ELR (cell line): ENCODE results near the gene INCA1.
A peak's percentile ranks its signal among the peaks of the same experiment; 100 is the strongest.

ENCODE experiments used
- DNase-seq: peaks from one replicate; pipeline ENCODE4 v3.0.0-alpha.2; 2015; ENCODE audit warnings: low read depth

The INCA1 gene

DNA sequence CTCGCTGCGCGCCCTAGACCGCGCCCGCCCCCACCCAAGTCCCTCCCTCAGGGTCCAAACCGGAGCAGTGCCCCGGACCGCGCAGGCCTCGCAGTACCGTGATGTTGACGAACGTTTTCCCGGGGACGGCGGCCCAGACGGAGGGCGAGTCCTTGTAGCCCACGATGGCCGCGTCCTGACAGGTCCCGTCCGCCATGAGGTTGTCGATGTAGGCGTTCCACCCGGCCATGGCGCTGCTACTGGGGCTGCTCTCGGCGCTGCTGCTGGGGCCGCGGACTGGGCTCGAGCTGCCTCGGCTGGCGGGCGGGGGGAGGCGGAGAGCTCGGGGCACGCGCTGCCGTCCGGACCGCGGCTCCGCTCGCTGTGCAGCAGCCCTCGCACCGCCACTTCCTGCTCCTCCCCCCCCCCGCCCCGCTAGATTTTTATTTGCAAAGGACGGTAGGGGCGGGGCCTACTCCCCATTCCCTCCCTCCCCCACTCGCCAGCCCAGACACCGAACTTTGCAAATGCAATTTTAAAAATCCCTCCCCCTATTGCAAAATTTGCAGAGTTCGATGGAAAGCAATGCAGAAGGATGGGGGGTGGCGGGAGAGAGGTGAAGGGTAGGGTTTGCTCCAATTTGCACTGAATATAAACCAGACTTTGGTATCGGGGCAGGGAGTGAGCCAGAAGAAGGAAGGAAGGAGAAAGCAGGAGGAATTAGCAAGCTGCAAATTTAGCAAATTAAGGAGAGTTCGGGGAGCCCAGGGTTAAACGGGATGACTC lies 49.0 kb downstream of the INCA1 start, which contains the start of gene PFN1:
PFN1 (minus strand) TSS at position 365 of the 765 bp plus-strand sequence; CDS start at position 229, 136 bp downstream.
- peak; percentile 94 for DNase-seq

DNA sequence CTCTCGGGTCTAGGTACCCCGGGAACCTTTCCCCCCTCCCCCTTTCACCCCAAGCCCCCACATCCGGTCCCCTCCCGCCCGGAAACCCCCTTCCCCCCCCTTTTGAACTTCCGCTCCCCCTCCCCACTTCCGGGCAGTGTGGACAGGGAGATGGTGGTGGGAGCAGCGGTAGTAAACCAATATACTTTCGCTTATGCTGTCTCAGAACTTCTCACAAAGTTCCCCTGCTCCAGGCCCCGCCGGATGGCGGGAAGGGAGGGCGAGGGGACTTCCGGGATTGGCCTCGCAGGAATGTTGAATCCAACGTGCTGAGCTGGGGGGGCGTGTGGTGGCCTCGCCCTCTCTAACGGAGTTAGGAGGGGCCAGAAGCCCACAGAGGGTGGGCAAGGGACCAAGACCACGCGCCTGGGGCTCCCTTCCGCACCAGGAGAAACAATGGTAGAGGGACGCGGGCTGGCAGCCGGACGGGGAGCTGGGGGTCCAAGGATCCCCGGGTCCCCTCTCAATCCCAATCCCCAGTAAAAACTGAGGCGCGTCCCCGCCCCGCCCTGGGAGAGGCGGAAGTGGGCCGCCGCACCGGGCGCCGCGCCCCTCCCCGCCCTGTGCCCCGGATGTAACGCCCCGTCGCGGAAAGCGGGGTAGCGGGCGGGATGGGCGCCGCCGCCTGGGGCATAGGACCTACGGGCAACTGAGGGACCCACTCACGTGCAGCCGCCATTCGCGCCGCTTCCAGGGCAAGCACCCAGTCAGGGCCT lies 49.7 kb downstream of the INCA1 start:
- DNase-seq: peak; percentile 74

DNA sequence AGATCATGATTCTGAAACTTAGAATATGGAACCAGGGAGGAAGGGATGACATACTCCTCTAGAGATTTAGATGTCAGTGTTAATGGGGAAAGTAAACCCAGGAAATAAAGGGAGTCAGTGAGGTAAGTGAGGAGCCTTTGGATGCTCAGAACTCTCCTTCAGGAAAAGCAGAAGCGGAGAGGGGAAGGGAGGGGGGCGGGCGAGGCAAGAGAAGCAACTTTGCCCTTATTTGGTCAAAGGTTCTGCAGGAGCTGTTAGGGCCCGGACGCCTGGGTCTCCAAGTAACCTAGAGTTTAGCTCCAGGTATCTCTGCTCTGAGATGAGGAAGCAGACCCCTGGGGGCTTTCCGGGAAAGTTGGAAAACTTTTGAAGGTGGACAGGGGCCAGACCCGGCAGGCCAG lies 50.3 kb downstream of the INCA1 start:
- DNase-seq: peak; percentile 29

DNA sequence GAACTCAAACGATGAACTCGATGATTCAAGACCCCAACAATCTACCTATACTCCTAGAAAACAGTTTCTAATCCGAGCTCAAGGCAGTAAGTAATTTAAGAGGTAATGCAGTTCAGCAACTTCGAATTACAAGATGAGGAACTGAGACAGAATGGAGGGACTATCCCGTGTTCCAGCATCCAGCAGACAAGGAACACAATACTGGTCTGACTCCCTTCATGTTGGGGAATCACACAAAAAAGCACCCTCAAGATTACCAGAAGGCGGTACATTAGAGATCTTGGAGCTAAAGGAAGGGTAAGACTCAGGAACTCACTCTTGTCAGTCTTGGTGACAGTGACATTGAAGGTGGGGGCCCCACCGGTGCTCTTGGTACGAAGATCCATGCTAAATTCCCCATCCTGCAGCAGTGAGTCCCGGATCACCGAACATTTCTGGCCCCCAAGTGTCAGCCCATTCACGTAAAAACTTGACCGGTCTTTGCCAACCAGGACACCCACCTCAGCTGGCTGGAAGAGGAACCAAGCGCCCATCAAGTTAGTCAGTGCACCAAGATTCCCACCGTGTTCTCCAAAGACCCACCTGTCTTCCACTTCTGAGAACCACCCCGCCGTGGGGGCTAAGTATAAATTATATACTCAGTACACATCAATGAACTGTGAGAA lies 50.9 kb downstream of the INCA1 start:
- DNase-seq: no peak

DNA sequence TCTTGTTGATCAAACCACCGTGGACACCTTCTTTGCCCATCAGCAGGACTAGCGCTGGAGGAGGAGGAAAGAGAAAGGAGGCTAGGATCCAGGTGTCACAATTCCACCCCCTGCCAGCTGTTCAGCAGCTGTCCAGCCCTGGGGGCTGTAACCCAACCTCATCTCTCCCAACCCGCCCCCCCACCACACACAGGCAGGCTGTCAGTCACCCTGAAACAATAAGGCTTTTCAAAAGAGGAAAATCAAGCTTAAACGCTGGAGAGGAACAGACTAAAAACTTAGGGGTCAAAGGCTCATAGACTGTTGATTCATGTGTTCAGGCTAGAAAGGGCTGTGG lies 51.4 kb downstream of the INCA1 start:
- DNase-seq: peak; percentile 44

DNA sequence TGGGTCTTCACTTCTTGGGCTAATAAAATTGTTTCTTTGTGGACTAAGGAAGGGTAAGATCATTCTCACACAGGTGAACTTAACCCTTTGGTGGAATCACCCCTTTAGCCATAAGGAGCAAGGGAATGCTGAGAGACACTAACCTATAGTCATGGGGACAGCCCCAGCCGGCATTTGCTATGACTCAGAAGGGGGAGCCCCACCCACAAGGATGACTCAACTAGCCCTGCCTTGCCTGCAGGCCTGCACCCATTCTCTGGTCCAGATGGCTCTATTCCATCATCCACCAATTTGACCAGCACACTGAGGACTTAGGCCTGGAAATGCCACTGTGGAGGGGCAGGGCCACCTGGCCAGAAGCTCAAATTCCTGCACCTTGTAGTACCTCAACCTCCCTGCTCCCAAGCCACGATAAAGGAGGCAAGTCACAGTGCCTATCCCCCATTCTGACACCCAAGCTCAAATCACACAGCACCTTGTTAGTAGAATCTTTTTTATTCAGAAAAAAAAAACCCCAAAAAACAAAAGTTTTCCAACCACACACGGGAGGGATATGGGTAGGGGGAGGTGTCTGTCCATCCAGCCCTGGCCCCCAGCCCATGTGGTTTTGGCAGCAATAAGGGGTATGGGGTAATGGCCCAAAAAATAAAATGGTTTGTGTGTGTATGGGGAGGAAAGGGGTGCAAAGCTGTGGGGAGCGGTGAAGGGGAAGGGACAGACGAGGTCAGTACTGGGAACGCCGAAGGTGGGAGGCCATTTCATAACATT lies 52.0 kb downstream of the INCA1 start:
- peak; percentile 98 for DNase-seq

DNA sequence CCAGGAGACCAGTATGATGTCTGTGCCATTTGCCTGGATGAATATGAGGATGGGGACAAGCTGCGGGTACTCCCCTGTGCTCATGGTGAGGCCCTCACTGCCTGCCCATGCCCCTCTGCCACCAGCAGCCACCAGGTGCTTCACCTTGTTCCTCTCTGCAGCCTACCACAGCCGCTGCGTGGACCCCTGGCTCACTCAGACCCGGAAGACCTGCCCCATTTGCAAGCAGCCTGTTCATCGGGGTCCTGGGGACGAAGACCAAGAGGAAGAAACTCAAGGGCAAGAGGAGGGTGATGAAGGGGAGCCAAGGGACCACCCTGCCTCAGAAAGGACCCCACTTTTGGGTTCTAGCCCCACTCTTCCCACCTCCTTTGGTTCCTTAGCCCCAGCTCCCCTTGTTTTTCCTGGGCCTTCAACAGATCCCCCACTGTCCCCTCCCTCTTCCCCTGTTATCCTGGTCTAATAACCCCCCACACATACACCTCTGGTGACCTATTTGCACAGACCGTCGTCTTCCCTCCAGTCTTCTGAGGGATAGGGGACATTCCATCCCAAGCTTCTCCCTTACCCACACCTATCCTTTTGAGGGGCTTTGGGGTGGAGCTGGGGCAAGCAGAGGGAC lies 52.7 kb downstream of the INCA1 start:
- no peak for DNase-seq

DNA sequence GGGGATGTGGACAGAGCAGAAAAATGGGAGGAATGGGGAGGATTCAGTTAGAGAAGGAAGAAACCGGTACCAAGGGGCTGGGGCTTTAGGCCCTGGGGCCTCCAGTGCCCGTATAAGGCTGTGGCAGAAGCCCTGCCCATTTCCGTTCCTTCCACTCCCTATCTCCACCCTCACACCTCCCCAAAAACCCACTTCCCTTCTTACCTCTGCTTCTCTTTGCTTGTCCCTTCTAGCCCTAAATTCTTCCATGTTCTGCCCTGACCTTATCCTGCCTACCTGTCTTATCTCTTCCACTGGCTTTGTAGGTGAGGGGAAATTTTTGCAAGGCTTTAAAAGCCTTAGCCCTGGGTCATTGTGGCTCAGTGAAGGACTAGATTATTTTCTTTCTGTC lies 53.2 kb downstream of the INCA1 start:
- no peak for DNase-seq

DNA sequence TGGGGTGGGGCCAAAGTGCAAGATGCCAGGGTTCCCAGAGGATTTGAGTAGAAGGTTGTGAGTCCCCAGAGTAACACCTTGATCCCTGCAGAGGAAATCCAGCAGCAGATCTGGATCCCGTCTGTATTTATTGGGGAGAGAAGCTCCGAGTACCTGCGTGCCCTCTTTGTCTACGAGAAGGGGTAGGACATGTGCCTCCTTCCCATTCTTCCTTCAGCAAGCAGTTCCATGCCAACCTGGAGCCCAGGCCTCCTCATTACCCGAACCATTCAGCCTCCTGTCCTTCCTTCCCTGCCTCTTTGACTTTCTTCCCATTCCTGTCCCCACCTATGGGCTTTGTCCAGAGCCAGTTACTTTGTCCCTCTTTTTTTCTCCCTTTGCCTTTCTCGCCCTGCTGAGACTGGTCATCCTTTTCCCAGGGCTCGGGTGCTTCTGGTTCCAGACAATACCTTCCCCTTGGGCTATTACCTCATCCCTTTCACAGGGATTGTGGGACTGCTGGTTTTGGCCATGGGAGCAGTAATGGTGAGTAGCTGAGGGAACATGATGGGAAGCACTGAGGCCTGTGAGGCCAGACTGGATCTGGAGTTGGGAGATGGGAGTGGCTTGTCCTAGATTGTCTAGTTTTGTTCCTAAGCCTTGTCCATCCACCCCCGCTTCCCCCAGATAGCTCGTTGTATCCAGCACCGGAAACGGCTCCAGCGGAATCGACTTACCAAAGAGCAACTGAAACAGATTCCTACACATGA lies 54.4 kb downstream of the INCA1 start:
- DNase-seq: no peak

DNA sequence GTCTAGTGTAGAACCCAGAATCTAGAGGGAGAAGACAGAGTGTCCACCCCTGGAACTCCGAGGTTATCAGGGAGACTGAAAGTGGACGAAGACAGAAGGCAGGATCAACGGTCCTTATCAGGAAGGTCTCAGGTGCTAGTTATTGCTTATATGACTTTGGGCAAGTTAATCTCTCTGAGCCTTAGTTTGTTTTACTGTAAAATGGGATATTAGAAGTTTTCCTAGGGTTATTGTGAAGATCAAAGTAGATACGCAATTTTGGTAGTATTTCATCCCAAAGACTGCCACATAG lies 56.1 kb downstream of the INCA1 start:
- no peak for DNase-seq

DNA sequence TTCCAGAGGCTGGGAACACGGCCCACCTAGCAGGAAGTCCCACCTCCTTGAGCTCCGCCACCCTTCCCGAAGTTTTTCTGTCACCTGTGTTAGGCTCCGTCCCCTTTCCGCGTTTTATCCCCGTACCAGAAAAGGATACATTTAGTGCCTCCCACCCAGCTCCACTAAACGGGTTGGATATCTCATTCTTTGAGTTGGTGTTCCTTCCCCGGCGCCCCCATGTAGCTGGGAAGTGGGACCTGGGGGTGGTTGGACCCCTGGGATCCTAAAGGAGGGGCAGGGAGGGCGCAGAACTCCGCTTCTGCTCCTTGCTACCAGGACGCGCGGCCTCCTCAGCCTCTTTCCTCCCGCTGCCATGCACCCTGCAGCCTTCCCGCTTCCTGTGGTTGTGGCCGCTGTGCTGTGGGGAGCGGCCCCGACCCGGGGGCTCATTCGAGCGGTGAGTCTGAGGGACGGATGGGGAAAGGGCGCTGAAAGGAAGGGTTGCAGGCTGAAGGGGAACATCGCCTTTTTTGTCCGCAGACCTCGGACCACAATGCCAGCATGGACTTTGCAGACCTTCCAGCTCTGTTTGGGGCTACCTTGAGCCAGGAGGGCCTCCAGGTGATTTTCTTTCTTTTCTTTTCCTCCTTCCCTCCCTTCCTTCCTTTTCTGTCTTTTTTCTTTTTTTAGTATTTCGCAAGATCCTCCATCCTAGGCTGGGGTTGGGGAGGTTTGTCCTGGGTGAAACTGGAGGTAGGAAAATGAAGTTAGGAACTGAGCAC lies 56.6 kb downstream of the INCA1 start:
- DNase-seq: peak; percentile 51

DNA sequence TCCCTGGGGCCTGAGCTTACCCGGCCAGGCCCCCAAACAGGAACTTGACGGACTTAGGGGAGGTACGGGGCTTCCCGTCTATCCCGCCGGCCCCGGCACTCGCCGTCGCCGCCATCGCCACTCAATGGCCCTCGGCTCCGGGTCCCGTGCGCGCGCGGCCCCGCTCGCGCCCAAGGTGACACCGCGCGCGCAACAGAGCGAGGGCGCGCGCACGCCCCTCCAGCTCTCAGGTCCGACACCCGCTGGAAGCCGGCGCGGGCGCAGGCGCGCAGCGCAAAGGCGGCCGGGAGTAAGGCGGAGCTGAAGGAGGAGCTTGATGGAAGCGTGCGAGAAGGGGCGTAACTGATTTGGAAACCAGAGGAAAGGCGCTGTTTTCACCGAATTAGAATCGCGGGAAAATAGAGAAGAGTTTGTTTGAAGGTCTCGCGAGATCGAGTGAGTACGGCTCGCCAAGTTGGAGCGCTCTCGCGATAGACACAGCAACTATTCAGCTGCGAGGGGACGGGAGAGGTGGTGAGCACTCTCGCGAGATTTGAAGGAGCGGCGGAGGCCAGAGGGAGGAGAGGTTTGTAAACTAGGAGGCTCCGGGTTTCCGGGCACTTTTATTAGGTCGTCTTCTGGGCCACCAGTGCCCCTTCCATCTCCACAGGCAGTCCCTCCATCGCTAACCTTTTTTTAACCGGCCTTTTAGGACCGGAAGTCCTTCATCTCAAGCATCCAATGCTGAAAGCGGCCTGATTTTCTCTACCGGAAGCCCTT lies 57.3 kb downstream of the INCA1 start, which contains the start of the genes RNF167 and SLC25A11:
RNF167 (plus strand) TSS at position 473 of the 759 bp plus-strand sequence. CDS start 642 bp downstream, outside the sequence.
SLC25A11 (minus strand) TSS at position 251 of the 759 bp plus-strand sequence; CDS start at position 115, 136 bp downstream.
- peak; percentile 100 for DNase-seq

DNA sequence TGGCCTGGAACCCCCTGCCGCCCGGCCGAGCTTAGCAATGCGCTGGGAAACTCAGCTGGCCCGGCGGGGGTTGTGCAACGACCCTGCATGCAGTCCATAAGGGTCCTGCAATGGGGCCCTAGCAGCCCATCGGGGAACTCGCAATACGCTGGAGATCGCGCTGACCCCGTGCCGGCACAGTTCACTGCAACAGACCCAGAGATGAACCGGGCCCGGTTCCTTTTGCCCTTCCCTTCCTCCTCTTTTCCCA lies 57.9 kb downstream of the INCA1 start:
- no peak for DNase-seq

DNA sequence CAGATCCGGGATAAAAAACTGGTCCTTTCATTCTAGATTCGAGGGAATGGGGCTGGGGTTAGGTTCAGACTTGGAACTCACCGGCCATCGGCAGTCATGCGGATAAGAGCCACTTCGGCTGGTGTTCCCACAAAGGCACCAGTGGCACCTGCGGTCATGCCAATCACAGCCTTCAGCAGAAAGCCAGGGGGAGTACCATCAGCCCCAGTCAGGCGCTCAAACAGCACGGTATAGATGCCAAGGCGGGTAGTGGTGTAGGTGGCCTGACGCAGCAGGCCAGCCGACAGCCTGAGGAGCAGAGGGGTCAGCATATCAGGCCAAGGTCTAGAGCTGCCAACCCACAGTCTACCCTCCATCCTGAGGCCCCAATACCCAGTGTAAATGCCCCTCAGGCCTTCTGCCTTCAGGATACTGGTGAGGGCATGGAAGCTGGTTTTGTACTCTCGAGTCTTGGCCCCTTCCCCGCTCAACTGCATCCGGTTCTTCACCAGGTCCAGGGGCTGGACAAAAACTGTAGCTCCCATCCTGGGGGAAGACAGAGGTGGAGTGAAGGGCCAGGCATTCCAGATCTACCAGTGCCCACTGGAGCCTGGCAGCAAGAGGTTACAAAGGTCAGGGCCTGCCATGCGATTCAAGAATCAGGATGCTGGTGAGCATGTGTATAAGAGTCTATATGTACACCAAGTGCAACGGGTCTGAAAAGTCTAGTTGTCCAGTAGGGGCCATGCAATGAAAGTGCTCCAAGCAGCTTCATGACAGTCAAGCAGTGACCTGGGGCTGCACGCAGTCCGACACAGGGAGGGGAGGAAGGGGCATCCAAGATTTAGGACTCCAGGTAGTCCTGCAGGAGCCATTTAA lies 58.4 kb downstream of the INCA1 start:
- DNase-seq: peak; percentile 44
